HCT116 (cell line): ENCODE measurements around the gene MAML2. TPM values are rescaled to one million over a fixed set of nuclear protein-coding genes. Genes with fewer than 3 reads are reported as not detected.
A peak's percentile ranks its signal among the peaks of the same experiment; 100 is the strongest.

Experiments
- ATAC-seq: fragments of 200-7000 bp; cut with Tn5 transposase; 2 replicates; pipeline ENCODE4 v1.9.1; 2020; ENCODE audit warnings: mild to moderate bottlenecking, moderate library complexity
- BruUV-seq: library from RNA; stranded (reverse); fragments of 400-500 nt; replicated peaks from 2 replicates; lab custom pipeline; 2021; lab: Mats Ljungman, UMichigan
- CTCF ChIA-PET: fragments of 300-600 bp; sonication (Branson Sonifier 250); formaldehyde crosslinking; loops from one replicate; lab custom pipeline; 2021; ENCODE audit warnings: antibody characterized with exemption; lab: Charles Lee
- POLR2A ChIA-PET: fragments of 300-600, 350-600 bp; sonication (Branson Sonifier 250); formaldehyde crosslinking; loops from one replicate; lab custom pipeline; 2021; ENCODE audit warnings: antibody characterized with exemption; lab: Charles Lee
- RAD21 ChIA-PET, 2 experiments: fragments of 300-600 bp; sonication (Branson Sonifier 250); formaldehyde crosslinking; loops; one replicate each; lab custom pipeline; 2023; ENCODE audit warnings: low total read pairs in 2 of 2; ENCODE audit not compliant: uncharacterized antibody in 2 of 2, unreplicated experiment in 2 of 2, low non-redundant PET in 1 of 2; lab: Charles Lee
- DNase-seq: peaks from one replicate; pipeline ENCODE4 v3.0.0-alpha.2; 2010; ENCODE audit warnings: low read depth, low spot score
- H2AFZ ChIP-seq: fragments of 200-600 bp; shearing (Covaris generic), sonication (generic); 2 replicates; pipeline ENCODE4 v1.6.1; 2017; ENCODE audit warnings: low read depth, mixed run types, mixed read lengths, antibody characterized with exemption, low read length; ENCODE audit not compliant: poor library complexity, severe bottlenecking
- H3K27ac ChIP-seq: 2 replicates; pipeline ENCODE4 v1.5.1; 2012; ENCODE audit warnings: low read depth, low read length
- H3K27me3 ChIP-seq: fragments of 200-600 bp; sonication (generic); 2 replicates; pipeline ENCODE4 v1.6.1; 2016; ENCODE audit warnings: mixed run types, low read length, mixed read lengths; ENCODE audit not compliant: insufficient read depth
- H3K36me3 ChIP-seq, 2 experiments: fragments of 200-500 bp in 1 of 2; fragments of 200-600 bp in 1 of 2; sonication (Bioruptor generic) in 1 of 2; sonication (generic) in 1 of 2; 2 replicates each; pipeline versions ENCODE4 v1.5.1 to v1.6.1; 2014 to 2016; ENCODE audit warnings: low read length in 2 of 2, inconsistent platforms in 1 of 2, mixed read lengths in 1 of 2, mixed run types in 1 of 2; ENCODE audit not compliant: insufficient read depth in 2 of 2, control insufficient read depth in 1 of 2
- H3K4me1 ChIP-seq, 2 experiments: fragments of 200-600 bp in 1 of 2; sonication (generic) in 1 of 2; 2 replicates each; pipeline versions ENCODE4 v1.5.1 to v1.6.1; 2012 to 2017; ENCODE audit warnings: low read length in 2 of 2, inconsistent platforms in 1 of 2, mild to moderate bottlenecking in 1 of 2, mixed read lengths in 1 of 2, mixed run types in 1 of 2, moderate library complexity in 1 of 2; ENCODE audit not compliant: insufficient read depth in 2 of 2, control insufficient read depth in 1 of 2
- H3K4me2 ChIP-seq: fragments of 200-600 bp; sonication (generic); 2 replicates; pipeline ENCODE4 v1.6.1; 2017; ENCODE audit warnings: mixed run types, low read length, mixed read lengths
- H3K4me3 ChIP-seq, 2 experiments: fragments of 200-600 bp in 1 of 2; sonication (generic) in 1 of 2; replicated peaks in 1 of 2; 2 replicates each; pipeline ENCODE4 v1.5.1; 2011 to 2016; ENCODE audit warnings: low read length in 2 of 2, control low read depth in 1 of 2, low read depth in 1 of 2, mild to moderate bottlenecking in 1 of 2, mixed read lengths in 1 of 2, mixed run types in 1 of 2
- H3K79me2 ChIP-seq: fragments of 200-600 bp; sonication (generic); 2 replicates; pipeline ENCODE4 v1.6.1; 2017; ENCODE audit warnings: mild to moderate bottlenecking, mixed run types, low read length, moderate library complexity, mixed read lengths; ENCODE audit not compliant: insufficient read depth
- H3K9ac ChIP-seq: fragments of 200-600 bp; sonication (generic); 2 replicates; pipeline ENCODE4 v1.6.1; 2016; ENCODE audit warnings: low read length, mixed read lengths
- H3K9me2 ChIP-seq: fragments of 200-600 bp; sonication (generic), shearing (Covaris generic); 2 replicates; pipeline ENCODE4 v1.6.1; 2017; ENCODE audit warnings: mixed run types, mild to moderate bottlenecking, moderate library complexity; ENCODE audit not compliant: insufficient read depth
- H3K9me3 ChIP-seq, 2 experiments: fragments of 200-500 bp in 1 of 2; fragments of 200-600 bp in 1 of 2; sonication (Bioruptor generic) in 1 of 2; sonication (generic) in 1 of 2; 2 replicates each; pipeline ENCODE4 v1.6.1; 2014 to 2017; ENCODE audit warnings: low read length in 2 of 2, mixed read lengths in 2 of 2, inconsistent platforms in 1 of 2, low read depth in 1 of 2, mild to moderate bottlenecking in 1 of 2, mixed run types in 1 of 2, moderate library complexity in 1 of 2; ENCODE audit not compliant: control insufficient read depth in 1 of 2, insufficient read depth in 1 of 2
- H4K20me1 ChIP-seq: fragments of 200-600 bp; sonication (generic), shearing (Covaris generic); 2 replicates; pipeline ENCODE4 v1.6.1; 2017; ENCODE audit warnings: mixed run types, mild to moderate bottlenecking, moderate library complexity; ENCODE audit not compliant: insufficient read depth
- CBX3 ChIP-seq: IDR thresholded peaks from 2 replicates; pipeline ENCODE4 v1.6.1; 2012; ENCODE audit warnings: low read depth
- CEBPB ChIP-seq: IDR thresholded peaks from 2 replicates; pipeline ENCODE4 v1.6.1; 2012; ENCODE audit warnings: low read depth
- ELF1 ChIP-seq: IDR thresholded peaks from 2 replicates; pipeline ENCODE4 v1.6.1; 2012; ENCODE audit warnings: low read depth, borderline replicate concordance
- EZH2 ChIP-seq: fragments of 200-600 bp; sonication (generic); IDR thresholded peaks from 2 replicates; pipeline ENCODE4 v1.6.1; 2017; ENCODE audit warnings: antibody characterized with exemption, mixed run types
- EZH2phosphoT487 ChIP-seq: fragments of 200-600 bp; IDR thresholded peaks from 2 replicates; pipeline ENCODE4 v1.6.1; 2018; ENCODE audit warnings: antibody characterized with exemption, borderline replicate concordance
- FOSL1 ChIP-seq: IDR thresholded peaks from 2 replicates; pipeline ENCODE4 v1.6.1; 2012; ENCODE audit warnings: low read depth
- JUND ChIP-seq: IDR thresholded peaks from 2 replicates; pipeline ENCODE4 v1.6.1; 2012
- POLR2AphosphoS5 ChIP-seq: IDR thresholded peaks from 2 replicates; pipeline ENCODE4 v1.6.1; 2011; ENCODE audit warnings: mild to moderate bottlenecking, low read depth, low read length, moderate library complexity
- RAD21 ChIP-seq: IDR thresholded peaks from 2 replicates; pipeline ENCODE4 v1.6.1; 2012; ENCODE audit warnings: low read depth, mild to moderate bottlenecking
- SIN3A ChIP-seq: IDR thresholded peaks from 2 replicates; pipeline ENCODE4 v1.6.1; 2012; ENCODE audit warnings: low read depth
- SP1 ChIP-seq: IDR thresholded peaks from 2 replicates; pipeline ENCODE4 v1.6.1; 2012; ENCODE audit warnings: low read depth
- SRF ChIP-seq: IDR thresholded peaks from 2 replicates; pipeline ENCODE4 v1.6.1; 2012; ENCODE audit warnings: low read depth
- YY1 ChIP-seq: IDR thresholded peaks from 2 replicates; pipeline ENCODE4 v1.6.1; 2011; ENCODE audit warnings: low read length, low read depth, moderate library complexity, mild to moderate bottlenecking; ENCODE audit not compliant: insufficient replicate concordance; ENCODE audit errors: extremely low read depth
- ZFX ChIP-seq: fragments of 450-650 bp; IDR thresholded peaks from 2 replicates; pipeline ENCODE4 v1.6.1; 2017
- intact Hi-C: fragments of 100-400 bp; cut with micrococcal nuclease; formaldehyde crosslinking; loops from 2 replicates; pipeline ENCODE4 v1.10.0; 2022
- total RNA-seq: library from RNA; stranded (reverse); gene quantifications from one replicate; pipeline ENCODE4 v1.2.1, GENCODE V29; 2021; ENCODE audit not compliant: unreplicated experiment
- TF ChIP-seq, protein P1 (sequence below): IDR thresholded peaks from 2 replicates; pipeline ENCODE4 v1.6.1; 2012; ENCODE audit warnings: low read depth
- TF ChIP-seq, protein P2 (sequence below): IDR thresholded peaks from 2 replicates; pipeline ENCODE4 v1.6.1; 2011; ENCODE audit warnings: mild to moderate bottlenecking, low read length, moderate library complexity; ENCODE audit not compliant: insufficient replicate concordance; ENCODE audit errors: extremely low read depth
- TF ChIP-seq, protein P3 (sequence below): IDR thresholded peaks from 2 replicates; pipeline ENCODE4 v1.6.1; 2012

The MAML2 gene
- total RNA-seq, 1 experiment from 2014 or later: 2.6 TPM

DNA sequence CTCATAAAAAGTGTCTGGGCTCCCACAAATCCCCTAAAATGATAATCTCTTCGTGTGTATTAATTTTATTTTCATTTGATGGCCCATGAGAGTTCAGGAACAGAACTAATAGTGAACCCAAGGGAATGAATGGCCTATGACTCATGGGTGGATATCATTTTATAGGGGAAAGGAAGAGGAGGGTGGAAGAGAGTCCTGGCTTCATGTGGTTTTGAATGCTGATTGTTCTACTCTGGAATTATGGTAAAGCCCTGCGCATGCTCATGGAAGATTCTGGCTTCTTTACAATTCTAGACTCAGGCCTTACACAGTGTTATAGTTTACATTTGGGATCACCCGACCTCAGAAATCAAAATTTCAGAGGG lies 35.2 kb downstream of the MAML2 start:
- Histone ChIP-seq H2AFZ (peak overlapping the region; percentile 4), H3K36me3 (no peaks in the 10 kb centered on the region), H3K9me3 (no peaks in the 10 kb centered on the region), H3K4me2 (peak overlapping the region; percentile 77), H3K27ac (peak overlapping the region; percentile 90), H3K4me3 (peak overlapping the region; percentile 24 to 46), H3K9ac (peak overlapping the region; percentile 66), H3K9me2 (no peaks in the 10 kb centered on the region), H4K20me1 (no peaks in the 10 kb centered on the region), H3K27me3 (no peaks in the 10 kb centered on the region), H3K79me2 (no peaks in the 10 kb centered on the region), H3K4me1 (peaks cover 55 to 83% of the 10 kb centered on the region in 2 experiments)
- TF ChIP-seq SP1 (peak; percentile 66), CEBPB (no peak), POLR2AphosphoS5 (no peak; the same call in 1 of the 2 replicates), RAD21 (no peak), YY1 (no peak), SIN3A (no peak), SRF (0 out of 2 replicates have a peak, but pooled peaks have one; percentile 16), JUND (peak; percentile 84), CBX3 (no peak), EZH2 (no peak), ELF1 (no peak), EZH2phosphoT487 (no peak), ZFX (no peak), FOSL1 (peak; percentile 87)
- TF ChIP-seq, protein P1, sequence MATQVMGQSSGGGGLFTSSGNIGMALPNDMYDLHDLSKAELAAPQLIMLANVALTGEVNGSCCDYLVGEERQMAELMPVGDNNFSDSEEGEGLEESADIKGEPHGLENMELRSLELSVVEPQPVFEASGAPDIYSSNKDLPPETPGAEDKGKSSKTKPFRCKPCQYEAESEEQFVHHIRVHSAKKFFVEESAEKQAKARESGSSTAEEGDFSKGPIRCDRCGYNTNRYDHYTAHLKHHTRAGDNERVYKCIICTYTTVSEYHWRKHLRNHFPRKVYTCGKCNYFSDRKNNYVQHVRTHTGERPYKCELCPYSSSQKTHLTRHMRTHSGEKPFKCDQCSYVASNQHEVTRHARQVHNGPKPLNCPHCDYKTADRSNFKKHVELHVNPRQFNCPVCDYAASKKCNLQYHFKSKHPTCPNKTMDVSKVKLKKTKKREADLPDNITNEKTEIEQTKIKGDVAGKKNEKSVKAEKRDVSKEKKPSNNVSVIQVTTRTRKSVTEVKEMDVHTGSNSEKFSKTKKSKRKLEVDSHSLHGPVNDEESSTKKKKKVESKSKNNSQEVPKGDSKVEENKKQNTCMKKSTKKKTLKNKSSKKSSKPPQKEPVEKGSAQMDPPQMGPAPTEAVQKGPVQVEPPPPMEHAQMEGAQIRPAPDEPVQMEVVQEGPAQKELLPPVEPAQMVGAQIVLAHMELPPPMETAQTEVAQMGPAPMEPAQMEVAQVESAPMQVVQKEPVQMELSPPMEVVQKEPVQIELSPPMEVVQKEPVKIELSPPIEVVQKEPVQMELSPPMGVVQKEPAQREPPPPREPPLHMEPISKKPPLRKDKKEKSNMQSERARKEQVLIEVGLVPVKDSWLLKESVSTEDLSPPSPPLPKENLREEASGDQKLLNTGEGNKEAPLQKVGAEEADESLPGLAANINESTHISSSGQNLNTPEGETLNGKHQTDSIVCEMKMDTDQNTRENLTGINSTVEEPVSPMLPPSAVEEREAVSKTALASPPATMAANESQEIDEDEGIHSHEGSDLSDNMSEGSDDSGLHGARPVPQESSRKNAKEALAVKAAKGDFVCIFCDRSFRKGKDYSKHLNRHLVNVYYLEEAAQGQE: no peak
- TF ChIP-seq, protein P2, sequence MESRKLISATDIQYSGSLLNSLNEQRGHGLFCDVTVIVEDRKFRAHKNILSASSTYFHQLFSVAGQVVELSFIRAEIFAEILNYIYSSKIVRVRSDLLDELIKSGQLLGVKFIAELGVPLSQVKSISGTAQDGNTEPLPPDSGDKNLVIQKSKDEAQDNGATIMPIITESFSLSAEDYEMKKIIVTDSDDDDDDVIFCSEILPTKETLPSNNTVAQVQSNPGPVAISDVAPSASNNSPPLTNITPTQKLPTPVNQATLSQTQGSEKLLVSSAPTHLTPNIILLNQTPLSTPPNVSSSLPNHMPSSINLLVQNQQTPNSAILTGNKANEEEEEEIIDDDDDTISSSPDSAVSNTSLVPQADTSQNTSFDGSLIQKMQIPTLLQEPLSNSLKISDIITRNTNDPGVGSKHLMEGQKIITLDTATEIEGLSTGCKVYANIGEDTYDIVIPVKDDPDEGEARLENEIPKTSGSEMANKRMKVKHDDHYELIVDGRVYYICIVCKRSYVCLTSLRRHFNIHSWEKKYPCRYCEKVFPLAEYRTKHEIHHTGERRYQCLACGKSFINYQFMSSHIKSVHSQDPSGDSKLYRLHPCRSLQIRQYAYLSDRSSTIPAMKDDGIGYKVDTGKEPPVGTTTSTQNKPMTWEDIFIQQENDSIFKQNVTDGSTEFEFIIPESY: no peak
- TF ChIP-seq, protein P3, sequence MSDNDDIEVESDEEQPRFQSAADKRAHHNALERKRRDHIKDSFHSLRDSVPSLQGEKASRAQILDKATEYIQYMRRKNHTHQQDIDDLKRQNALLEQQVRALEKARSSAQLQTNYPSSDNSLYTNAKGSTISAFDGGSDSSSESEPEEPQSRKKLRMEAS: peak; percentile 50; the same call in 1 of the 2 replicates
- POLR2A ChIA-PET: interaction anchor here (1.0 to 1.3 kb wide), 4 partner anchors 12 to 384 kb away, joined by 3 read pairs; partner anchors contain the start of genes CCDC82, JRKL, MAML2 and MTMR2
- BruUV-seq: no TSS peak
- RAD21 ChIA-PET: interaction anchor here in 1 of 2 experiments (2.1 kb wide), 1 partner anchor 36 kb away, joined by 7 read pairs; the partner anchor contains the start of gene MAML2
- CTCF ChIA-PET: interaction anchor here (1.2 to 2.3 kb wide), 3 partner anchors 35 to 86 kb away, joined by 3 to 18 read pairs (median 10); partner anchors contain the start of gene MAML2
- DNase-seq (peak; percentile 84), ATAC-seq (peak; percentile 77)
- intact Hi-C loops: no loop called here
